GM23338 (cell line): Measurements from ENCODE around the gene MOV10. TPM values are rescaled to one million over a fixed set of nuclear protein-coding genes. Genes with fewer than 3 reads are reported as not detected.

Experiments used
- ATAC-seq: fragments of 200-7000 bp; cut with Tn5 transposase; 3 replicates; pipeline ENCODE4 v1.9.1; 2020
- DNase-seq: peaks from one replicate; pipeline ENCODE4 v3.0.0-alpha.2; 2015; ENCODE audit warnings: low spot score
- H2AFZ ChIP-seq: fragments of 200-600 bp; sonication (generic); 2 replicates; pipeline ENCODE4 v1.8.0; 2016; ENCODE audit warnings: antibody characterized with exemption, mild to moderate bottlenecking, moderate library complexity
- H3F3A ChIP-seq: fragments of 200-600 bp; sonication (generic); replicated peaks from 2 replicates; pipeline ENCODE4 v1.8.0; 2017; ENCODE audit warnings: antibody characterized with exemption, mixed run types, low read depth
- H3K27ac ChIP-seq: fragments of 200-600 bp; sonication (generic); 2 replicates; pipeline ENCODE4 v1.6.1; 2016; ENCODE audit warnings: low read depth
- H3K27me3 ChIP-seq: fragments of 200-600 bp; sonication (generic); 2 replicates; pipeline ENCODE4 v1.8.0; 2016; ENCODE audit warnings: mild to moderate bottlenecking, mixed run types, moderate library complexity; ENCODE audit not compliant: insufficient read depth
- H3K36me3 ChIP-seq: fragments of 200-600 bp; sonication (generic); 2 replicates; pipeline ENCODE4 v1.8.0; 2016; ENCODE audit warnings: mild to moderate bottlenecking; ENCODE audit not compliant: insufficient read depth
- H3K4me1 ChIP-seq: fragments of 200-600 bp; sonication (generic); 2 replicates; pipeline ENCODE4 v1.8.0; 2016; ENCODE audit warnings: mild to moderate bottlenecking, moderate library complexity; ENCODE audit not compliant: insufficient read depth
- H3K4me2 ChIP-seq: fragments of 200-600 bp; sonication (generic); 2 replicates; pipeline ENCODE4 v1.7.1; 2017; ENCODE audit warnings: mixed run types
- H3K4me3 ChIP-seq: fragments of 200-600 bp; sonication (generic); 2 replicates; pipeline ENCODE4 v1.6.1; 2016; ENCODE audit warnings: mixed run types
- H3K79me2 ChIP-seq: fragments of 200-600 bp; sonication (generic); replicated peaks from 2 replicates; pipeline ENCODE4 v1.8.0; 2017; ENCODE audit warnings: mild to moderate bottlenecking; ENCODE audit not compliant: insufficient read depth
- H3K9me2 ChIP-seq: fragments of 200-600 bp; sonication (generic); 2 replicates; pipeline ENCODE4 v1.8.0; 2017; ENCODE audit not compliant: insufficient read depth
- H4K20me1 ChIP-seq: fragments of 200-600 bp; sonication (generic); replicated peaks from 2 replicates; pipeline ENCODE4 v1.8.0; 2017; ENCODE audit warnings: mild to moderate bottlenecking; ENCODE audit not compliant: insufficient read depth
- H3K27ac Mint-ChIP-seq: 2 replicates; pipeline ENCODE4 v1.8.0; 2020; ENCODE audit warnings: inconsistent platforms, mild to moderate bottlenecking, moderate library complexity, mixed read lengths
- H3K27me3 Mint-ChIP-seq: 3 replicates; pipeline ENCODE4 v1.8.0; 2022; ENCODE audit warnings: low read depth, mild to moderate bottlenecking, moderate library complexity, mixed read lengths, inconsistent platforms; ENCODE audit not compliant: insufficient read depth, poor library complexity
- H3K36me3 Mint-ChIP-seq: 3 replicates; pipeline ENCODE4 v1.8.0; 2021; ENCODE audit warnings: low read depth, mild to moderate bottlenecking, inconsistent platforms, moderate library complexity, mixed read lengths
- H3K4me1 Mint-ChIP-seq: 3 replicates; pipeline ENCODE4 v1.8.0; 2020; ENCODE audit warnings: mild to moderate bottlenecking, inconsistent platforms, mixed read lengths
- H3K4me3 Mint-ChIP-seq: 3 replicates; pipeline ENCODE4 v1.8.0; 2021; ENCODE audit warnings: moderate library complexity, mild to moderate bottlenecking, inconsistent platforms, mixed read lengths
- H3K9me3 Mint-ChIP-seq: 3 replicates; pipeline ENCODE4 v1.8.0; 2020; ENCODE audit warnings: moderate library complexity, mild to moderate bottlenecking, inconsistent platforms, mixed read lengths
- CREB1 ChIP-seq: fragments of 250-450 bp; sonication (Bioruptor Pico); IDR thresholded peaks from 2 replicates; pipeline ENCODE4 v1.5.0; 2020; ENCODE audit warnings: low read depth, mild to moderate bottlenecking, moderate library complexity
- CTCF ChIP-seq, 2 experiments: fragments of 200-600 bp in 1 of 2; sonication (generic) in 1 of 2; conservative IDR thresholded peaks; 2 replicates each; pipeline versions ENCODE4 v1.5.1 to v1.6.1; 2016 to 2017; ENCODE audit warnings: antibody characterized with exemption in 2 of 2, low read depth in 2 of 2, mild to moderate bottlenecking in 2 of 2, moderate library complexity in 1 of 2
- ETS1 ChIP-seq: IDR thresholded peaks from 2 replicates; pipeline ENCODE4 v1.6.1; 2016; ENCODE audit warnings: antibody characterized with exemption
- EZH2 ChIP-seq: fragments of 200-600 bp; sonication (generic); IDR thresholded peaks from one replicate; pipeline ENCODE4 v1.8.0; 2017; ENCODE audit warnings: antibody characterized with exemption, mild to moderate bottlenecking, low read depth; ENCODE audit not compliant: unreplicated experiment
- EZH2phosphoT487 ChIP-seq: fragments of 200-600 bp; sonication (generic); IDR thresholded peaks from one replicate; pipeline ENCODE4 v1.8.1; 2018; ENCODE audit warnings: antibody characterized with exemption; ENCODE audit not compliant: unreplicated experiment
- JUNB ChIP-seq: IDR thresholded peaks from one replicate; pipeline ENCODE4 v1.6.1; 2016; ENCODE audit warnings: antibody characterized with exemption; ENCODE audit not compliant: unreplicated experiment
- NANOG ChIP-seq: IDR thresholded peaks from 2 replicates; pipeline ENCODE4 v1.6.1; 2016; ENCODE audit warnings: antibody characterized with exemption, borderline replicate concordance
- POLR2AphosphoS5 ChIP-seq: IDR thresholded peaks from 2 replicates; pipeline ENCODE4 v1.6.1; 2016; ENCODE audit warnings: antibody characterized with exemption, low read depth
- REST ChIP-seq: IDR thresholded peaks from one replicate; pipeline ENCODE4 v1.6.1; 2018; ENCODE audit warnings: antibody characterized with exemption; ENCODE audit not compliant: unreplicated experiment
- STAT1 ChIP-seq: IDR thresholded peaks from one replicate; pipeline ENCODE4 v1.6.1; 2016; ENCODE audit warnings: antibody characterized with exemption; ENCODE audit not compliant: unreplicated experiment
- ZNF114 ChIP-seq: fragments of 250-450 bp; sonication (Bioruptor Pico); IDR thresholded peaks from 2 replicates; pipeline ENCODE4 v1.5.0; 2020; ENCODE audit warnings: mild to moderate bottlenecking, moderate library complexity
- ZNF331 ChIP-seq: fragments of 250-450 bp; sonication (Bioruptor Pico); IDR thresholded peaks from 2 replicates; pipeline ENCODE4 v1.5.0; 2020; ENCODE audit warnings: low read depth, mild to moderate bottlenecking, moderate library complexity
- ZNF462 ChIP-seq: fragments of 250-450 bp; sonication (Bioruptor Pico); IDR thresholded peaks from 2 replicates; pipeline ENCODE4 v1.5.0; 2020; ENCODE audit warnings: mild to moderate bottlenecking, moderate library complexity
- polyA plus RNA-seq: library from polyadenylated mRNA; unstranded; fragments of >200 nt; fragmentation: Nextera tagmentation; extraction: Ambion mirVana; gene quantifications from 2 replicates; pipeline ENCODE4 v1.2.1, GENCODE V29; 2016
- total RNA-seq: library from RNA; depleted of rRNA; stranded (reverse); fragments of >200 nt; shearing (Covaris generic); gene quantifications from 2 replicates; pipeline ENCODE4 v1.2.3, GENCODE V29; 2014

MOV10 gene
- total and polyA plus RNA-seq, 2 experiments from 2014 or later: 53.6 to 77.6 TPM

- peaks cover 4% of the 10 kb centered on the region; the same call in 1 of the 2 replicates for H3K36me3 ChIP-seq
- 0 out of 2 replicates have a peak, but pooled peaks cover 3% of the 10 kb centered on the region for H3F3A ChIP-seq
- peaks cover 69% of the 10 kb centered on the region for H3K36me3 Mint-ChIP-seq
- peaks cover 9% of the 10 kb centered on the region; the same call in 1 of the 2 replicates for H3K79me2 ChIP-seq
- peaks cover 69% of the 10 kb centered on the region for H3K4me1 Mint-ChIP-seq
- H2AFZ ChIP-seq: no peak overlapping the region
- TF ChIP-seq EZH2: no peak
- no peak for TF ChIP-seq STAT1
- no peak for TF ChIP-seq ZNF331 (CRISPR knock-in tag)
- TF ChIP-seq JUNB: no peak
- TF ChIP-seq CREB1 (CRISPR knock-in tag): no peak
- no peak for TF ChIP-seq ZNF114
- no peak for TF ChIP-seq CTCF (conservative IDR thresholded peaks at IDR 0.05; ENCODE audit: low read depth in 2 of 2)
- no peak for TF ChIP-seq NANOG
- no peak for TF ChIP-seq POLR2AphosphoS5
- TF ChIP-seq ZNF462 (CRISPR knock-in tag): no peak
- no peak for TF ChIP-seq ETS1
- TF ChIP-seq REST: no peak
- no peak for TF ChIP-seq EZH2phosphoT487
- peak overlapping the region; percentile 11; the same call in 1 of the 3 replicates for H3K4me3 Mint-ChIP-seq
- H3K4me1 ChIP-seq: peaks cover 54% of the 10 kb centered on the region
- H3K4me3 ChIP-seq: no peak overlapping the region
- H3K4me2 ChIP-seq: peak overlapping the region; percentile 69
- peaks cover 39% of the 10 kb centered on the region for H3K27me3 Mint-ChIP-seq
- no peak for ATAC-seq
- peaks cover 29% of the 10 kb centered on the region for H3K27me3 ChIP-seq
- no peak overlapping the region for H3K27ac Mint-ChIP-seq
- peaks cover 25% of the 10 kb centered on the region for H4K20me1 ChIP-seq
- no peaks in the 10 kb centered on the region for H3K9me2 ChIP-seq
- no peaks in the 10 kb centered on the region for H3K9me3 Mint-ChIP-seq
- no peak overlapping the region for H3K27ac ChIP-seq
- no peak for DNase-seq
Measured at GRCh38 chr1:112699425-112700144, 25.1 kb downstream of the MOV10 start.
